Brain microvascular endothelial cell (primary cell): ENCODE data around the gene FOXA2.

ENCODE experiments used
- DNase-seq: peaks from one replicate; pipeline ENCODE4 v3.0.0-alpha.2; 2020
- H3K27ac ChIP-seq: fragments of 250-450 bp; sonication (Bioruptor Pico); 2 replicates; pipeline ENCODE4 v1.5.1; 2020; ENCODE audit warnings: mild to moderate bottlenecking, moderate library complexity
- H3K27me3 ChIP-seq: fragments of 250-450 bp; sonication (Bioruptor Pico); replicated peaks from 2 replicates; pipeline ENCODE4 v1.5.1; 2020; ENCODE audit warnings: mild to moderate bottlenecking
- H3K36me3 ChIP-seq: fragments of 250-450 bp; sonication (Bioruptor Pico); replicated peaks from 2 replicates; pipeline ENCODE4 v1.5.1; 2020; ENCODE audit warnings: mild to moderate bottlenecking
- H3K4me3 ChIP-seq: 2 replicates; pipeline ENCODE4 v1.5.1; 2011; ENCODE audit warnings: low read depth, mild to moderate bottlenecking, control low read depth, low read length, moderate library complexity
- in situ Hi-C: cut with HindIII; loops from 2 replicates; pipeline ENCODE4 v1.10.0; 2017; ENCODE audit warnings: low sequenced_read_pairs, low pct_ligation_motif_present
- TF ChIP-seq, protein P1 (sequence below): IDR thresholded peaks from 2 replicates; pipeline ENCODE4 v1.5.1; 2011; ENCODE audit warnings: low read depth, mild to moderate bottlenecking, moderate library complexity, low read length, control low read depth, inconsistent platforms; ENCODE audit errors: missing control alignments

Gene FOXA2

DNA sequence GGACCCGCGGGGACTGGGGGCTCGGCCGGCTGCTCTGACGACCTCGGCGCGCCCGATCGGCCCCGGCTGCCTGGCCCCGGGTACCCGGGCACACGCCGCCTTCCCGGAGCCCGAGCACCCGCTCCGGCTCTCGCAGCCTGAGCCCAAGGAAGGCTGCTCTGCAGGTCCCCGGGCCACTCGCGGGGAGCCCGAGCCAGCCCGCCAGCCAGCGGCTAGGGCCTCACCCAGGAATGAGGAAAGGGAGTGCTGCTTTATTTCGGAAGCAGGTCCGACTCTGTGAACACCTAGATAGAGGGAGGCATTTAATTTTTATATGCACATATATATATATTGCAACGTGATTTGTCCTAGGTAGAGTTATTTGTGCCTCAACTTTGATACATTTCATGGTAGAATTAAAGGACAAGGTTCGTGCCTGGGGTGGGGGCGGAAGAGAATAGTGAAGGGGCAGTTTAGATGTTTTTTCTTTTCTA, 15.5 kb downstream of the FOXA2 start:
- Histone ChIP-seq H3K27me3 (peaks cover 67% of the 10 kb centered on the region), H3K27ac (no peak overlapping the region), H3K36me3 (no peaks in the 10 kb centered on the region), H3K4me3 (no peak overlapping the region)
- TF ChIP-seq, protein P1, sequence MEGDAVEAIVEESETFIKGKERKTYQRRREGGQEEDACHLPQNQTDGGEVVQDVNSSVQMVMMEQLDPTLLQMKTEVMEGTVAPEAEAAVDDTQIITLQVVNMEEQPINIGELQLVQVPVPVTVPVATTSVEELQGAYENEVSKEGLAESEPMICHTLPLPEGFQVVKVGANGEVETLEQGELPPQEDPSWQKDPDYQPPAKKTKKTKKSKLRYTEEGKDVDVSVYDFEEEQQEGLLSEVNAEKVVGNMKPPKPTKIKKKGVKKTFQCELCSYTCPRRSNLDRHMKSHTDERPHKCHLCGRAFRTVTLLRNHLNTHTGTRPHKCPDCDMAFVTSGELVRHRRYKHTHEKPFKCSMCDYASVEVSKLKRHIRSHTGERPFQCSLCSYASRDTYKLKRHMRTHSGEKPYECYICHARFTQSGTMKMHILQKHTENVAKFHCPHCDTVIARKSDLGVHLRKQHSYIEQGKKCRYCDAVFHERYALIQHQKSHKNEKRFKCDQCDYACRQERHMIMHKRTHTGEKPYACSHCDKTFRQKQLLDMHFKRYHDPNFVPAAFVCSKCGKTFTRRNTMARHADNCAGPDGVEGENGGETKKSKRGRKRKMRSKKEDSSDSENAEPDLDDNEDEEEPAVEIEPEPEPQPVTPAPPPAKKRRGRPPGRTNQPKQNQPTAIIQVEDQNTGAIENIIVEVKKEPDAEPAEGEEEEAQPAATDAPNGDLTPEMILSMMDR = no peak
- in situ Hi-C loops = no loop called here
- no peak for DNase-seq

DNA sequence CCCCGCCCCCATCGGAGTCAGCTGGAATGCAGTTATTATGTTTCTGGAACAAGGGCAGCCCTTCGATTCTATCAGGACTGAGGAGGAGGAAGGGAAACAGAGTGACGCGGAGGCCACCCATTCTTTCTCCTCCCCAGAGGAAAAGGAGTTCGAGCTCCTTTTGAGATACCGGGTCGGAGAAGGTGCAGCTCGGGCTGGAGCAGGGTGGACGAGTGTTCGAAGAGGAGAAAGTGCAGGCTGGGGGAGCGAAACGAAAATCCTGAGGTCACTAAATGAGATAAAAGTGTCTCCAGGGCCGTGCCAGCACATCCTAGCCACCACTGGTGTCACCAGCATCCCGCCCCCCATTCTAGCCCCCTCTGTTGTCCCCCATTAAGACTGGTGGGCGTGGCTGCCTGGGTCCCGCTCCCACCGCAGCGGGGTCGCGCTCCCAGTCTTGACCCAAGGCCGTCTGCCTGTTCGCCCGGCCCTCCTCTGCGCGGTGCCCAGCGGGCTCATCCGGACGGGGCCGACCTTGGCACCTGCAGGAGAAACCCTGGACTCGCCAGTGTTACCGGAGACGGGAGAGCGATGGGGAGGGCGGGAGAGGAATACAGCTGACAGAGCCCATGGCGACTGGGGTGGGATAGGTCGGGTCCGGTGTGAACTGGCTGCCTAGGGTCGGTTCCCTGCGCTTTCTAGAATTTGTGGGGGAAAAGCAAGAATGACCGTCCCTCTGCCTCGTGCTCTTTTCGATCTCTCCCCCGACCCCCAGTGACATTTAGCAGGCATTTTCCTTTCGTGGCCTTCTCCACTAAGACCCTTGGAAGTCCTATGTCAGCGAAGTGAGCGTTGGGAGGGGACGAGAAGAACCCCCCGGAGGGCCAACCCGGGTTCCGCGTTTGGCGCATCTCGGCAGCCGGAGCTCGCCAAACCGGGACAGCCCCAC, 16.2 kb downstream of the FOXA2 start:
- TF ChIP-seq, protein P1 = no peak
- Histone ChIP-seq H3K36me3 (no peaks in the 10 kb centered on the region), H3K4me3 (no peak overlapping the region), H3K27me3 (peaks cover 66% of the 10 kb centered on the region), H3K27ac (no peak overlapping the region)
- in situ Hi-C loops = no loop called here
- DNase-seq = no peak

DNA sequence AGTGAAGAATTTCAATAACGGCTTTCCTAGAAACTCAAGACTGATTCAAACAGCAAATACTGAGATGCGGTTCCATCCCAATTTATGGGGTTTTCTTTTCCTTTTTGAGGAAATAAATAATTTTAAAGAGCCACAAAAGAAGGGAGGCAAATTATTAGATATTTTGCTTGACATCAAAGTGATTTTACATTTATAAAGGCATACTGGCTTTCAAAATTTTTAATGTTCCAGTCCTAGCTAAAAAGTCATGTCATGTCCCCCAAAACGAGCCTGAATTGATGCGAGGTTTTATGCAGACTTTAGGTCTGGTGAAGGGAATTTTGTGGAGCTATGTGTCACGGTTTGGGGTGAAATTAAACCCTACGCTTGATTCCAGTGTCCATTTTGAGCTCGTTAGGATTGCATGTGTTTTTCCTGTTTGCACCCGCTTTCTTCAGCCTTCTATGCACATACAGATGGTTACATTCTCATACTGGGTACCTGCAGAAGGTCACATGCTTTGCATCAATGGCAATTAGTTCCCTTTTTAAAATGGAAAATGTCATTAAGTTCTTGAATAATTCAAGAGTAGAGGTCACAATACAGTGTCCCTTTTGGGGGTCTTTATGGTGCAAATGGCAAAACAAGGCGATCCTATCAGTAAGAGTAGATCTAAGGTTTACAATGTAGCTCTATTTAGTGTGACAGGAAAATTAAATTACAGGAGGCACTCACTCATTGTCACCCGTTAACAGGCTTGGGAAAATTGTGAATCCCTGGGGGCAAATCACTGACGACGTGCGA, 17.3 kb downstream of the FOXA2 start:
- H3K36me3 ChIP-seq = no peaks in the 10 kb centered on the region
- no peak for DNase-seq
- H3K4me3 ChIP-seq = no peak overlapping the region
- in situ Hi-C loops = no loop called here
- peaks cover 69% of the 10 kb centered on the region for H3K27me3 ChIP-seq
- TF ChIP-seq, protein P1 = no peak
- no peak overlapping the region for H3K27ac ChIP-seq

DNA sequence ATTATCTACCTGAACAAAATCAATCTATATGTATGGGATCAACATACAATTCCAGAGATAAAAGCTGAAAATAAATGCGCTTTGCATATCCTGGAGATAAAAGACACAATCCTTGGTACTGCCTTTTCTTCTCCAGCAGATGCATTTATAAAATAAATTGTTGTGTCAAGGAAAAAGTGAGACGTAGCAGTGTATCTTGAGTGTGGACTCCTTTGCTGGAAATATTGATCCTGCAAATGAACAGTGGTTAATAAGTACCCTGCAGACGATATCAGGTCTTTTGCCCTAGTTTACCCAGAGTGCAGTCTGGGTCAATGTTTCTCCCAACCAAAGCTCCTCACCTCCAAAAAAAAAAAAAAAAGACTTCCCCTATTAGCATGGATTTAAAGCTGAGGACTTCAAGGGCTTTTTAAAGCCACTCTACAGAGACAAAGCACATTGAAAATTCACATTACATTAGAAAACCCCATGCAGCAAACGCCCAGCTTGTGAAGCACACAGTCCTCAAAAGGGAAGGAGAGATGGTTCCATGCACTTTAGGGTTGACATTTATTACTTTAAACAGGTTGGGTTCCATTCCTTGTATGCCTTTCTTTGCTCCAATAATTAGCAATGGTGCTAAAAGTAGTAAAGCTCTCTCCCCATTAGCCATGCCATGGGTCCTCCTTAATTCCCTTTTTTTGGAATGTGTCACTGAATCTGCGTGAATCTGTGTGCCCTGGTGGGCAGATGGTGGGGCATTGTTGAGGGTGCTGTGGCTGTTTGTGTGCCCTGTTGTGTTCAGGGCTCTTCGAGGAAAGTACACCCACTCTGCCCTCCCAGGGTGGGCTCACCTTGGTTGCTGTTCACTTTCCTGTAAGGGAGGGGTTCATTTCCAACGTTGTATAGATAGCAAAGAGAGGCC, 21.1 kb downstream of the FOXA2 start:
- Histone ChIP-seq H3K4me3 (no peak overlapping the region), H3K36me3 (no peaks in the 10 kb centered on the region), H3K27ac (no peak overlapping the region), H3K27me3 (peaks cover 75% of the 10 kb centered on the region)
- TF ChIP-seq, protein P1 = no peak
- DNase-seq = no peak
- in situ Hi-C loops = no loop called here

DNA sequence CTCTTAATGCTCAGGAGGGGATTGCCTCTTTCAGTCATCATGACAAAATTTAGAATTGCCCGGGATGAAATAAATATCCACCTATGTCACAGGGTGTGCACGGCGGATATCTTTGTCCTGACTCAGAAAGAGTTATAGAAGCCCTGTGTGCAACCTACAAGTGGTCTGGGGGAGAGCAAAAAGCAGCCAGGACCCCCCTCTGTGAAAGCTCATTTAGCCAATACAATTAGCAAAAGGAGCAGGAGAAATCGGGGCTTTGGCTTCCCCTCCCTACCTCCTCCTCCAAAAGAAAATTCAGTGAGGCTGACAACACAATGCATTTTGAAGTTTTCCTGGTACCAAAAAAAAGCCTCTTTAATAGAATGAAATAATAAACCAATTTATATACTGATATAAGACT, 21.8 kb downstream of the FOXA2 start:
- TF ChIP-seq, protein P1 = no peak
- H3K4me3 ChIP-seq = no peak overlapping the region
- in situ Hi-C loops = no loop called here
- H3K27me3 ChIP-seq = peaks cover 69% of the 10 kb centered on the region
- no peak overlapping the region for H3K27ac ChIP-seq
- no peaks in the 10 kb centered on the region for H3K36me3 ChIP-seq
- DNase-seq = no peak
